Esophagus squamous epithelium (tissue), 5 donors: ENCODE data around the gene CBS. TPM values are rescaled to one million over a fixed set of nuclear protein-coding genes. Genes with fewer than 3 reads are reported as not detected.

Source experiments
- DNase-seq: peaks from one replicate; lab custom pipeline; 2025; lab: John Stamatoyannopoulos, UW
- H3K27ac ChIP-seq, 4 donors: fragments of 200-600 bp; sonication (generic); one replicate each; pipeline ENCODE4 v1.5.1; 2016 to 2019; ENCODE audit warnings: mild to moderate bottlenecking in 1 of 4
- H3K27me3 ChIP-seq, 4 donors: fragments of 200-600 bp; sonication (generic); 1 replicate in 3 of 4; 2 replicates in 1 of 4; pipeline versions ENCODE4 v1.5.1 to v1.6.0; 2017 to 2021; ENCODE audit warnings: antibody characterized with exemption in 1 of 4
- H3K36me3 ChIP-seq, 3 donors: fragments of 200-600 bp; sonication (generic); one replicate each; pipeline ENCODE4 v1.5.1; 2016 to 2019
- H3K4me1 ChIP-seq, 3 donors: fragments of 200-600 bp; sonication (generic); one replicate each; pipeline ENCODE4 v1.5.1; 2017 to 2019
- H3K4me3 ChIP-seq, 4 donors: fragments of 200-600 bp; sonication (generic); 1 replicate in 3 of 4; 2 replicates in 1 of 4; pipeline ENCODE4 v1.5.1; 2016 to 2019; ENCODE audit warnings: mild to moderate bottlenecking in 2 of 4, moderate library complexity in 1 of 4
- H3K9me3 ChIP-seq, 3 donors: fragments of 200-600 bp; sonication (generic); one replicate each; pipeline ENCODE4 v1.5.1; 2016 to 2019
- CTCF ChIP-seq, 6 experiments: fragments of 450-650 bp in 4 of 6; fragments of 200-600 bp in 2 of 6; sonication (generic) in 2 of 6; IDR thresholded peaks; one replicate each; pipeline ENCODE4 v1.5.1; 2016 to 2019; ENCODE audit warnings: antibody characterized with exemption in 6 of 6, mild to moderate bottlenecking in 4 of 6, moderate library complexity in 4 of 6
- POLR2A ChIP-seq, 4 donors: fragments of 450-650 bp; IDR thresholded peaks; one replicate each; pipeline ENCODE4 v1.6.1; 2017; ENCODE audit warnings: antibody characterized with exemption in 4 of 4, mild to moderate bottlenecking in 4 of 4, moderate library complexity in 3 of 4
- WGBS, 2 donors: methylation state at CpG; one replicate each; pipeline ENCODE4 v1.1.5; 2018; 5-methylcytosine and 5-hydroxymethylcytosine counted together
- intact Hi-C: fragments of 100-400 bp; cut with DNase I; formaldehyde crosslinking; loops from one replicate; pipeline ENCODE4 v1.15.0; 2022
- total RNA-seq, 4 donors: library from RNA; depleted of rRNA; stranded (reverse); fragments of >200 nt; gene quantifications; one replicate each; pipeline ENCODE4 v1.1.0, GENCODE V29; 2016
- donor health status: DM: yes; HTN: yes; CAD: no.

Gene CBS
- total RNA-seq, 4 donors from 2014 or later, result 1.1 to 15.8 (median 7.1) TPM; not detected in 1

GRCh38 chr21:43020771-43021170, 54.9 kb downstream of the CBS start:
- H3K9me3 ChIP-seq, result no peaks in the 10 kb centered on the region
- H3K27ac ChIP-seq, result no peak overlapping the region
- H3K4me1 ChIP-seq, result no peaks in the 10 kb centered on the region
- intact Hi-C loops, result no loop called here
- H3K4me3 ChIP-seq, result no peak overlapping the region
- TF ChIP-seq CTCF (IDR thresholded peaks at IDR 0.05) (no peak), POLR2A (IDR thresholded peaks at IDR 0.05) (no peak)
- DNase-seq, result no peak
- 88 to 89% methylated on average over 5 of the region's 6 CpGs for WGBS, 2 donors
- peaks cover 14 to 96% (median 23%) of the 10 kb centered on the region in 3 donors for H3K36me3 ChIP-seq
- no peaks in the 10 kb centered on the region for H3K27me3 ChIP-seq

- TF ChIP-seq POLR2A (IDR thresholded peaks at IDR 0.05), result no peak
- TF ChIP-seq CTCF (IDR thresholded peaks at IDR 0.05), result no peak
- no peaks in the 10 kb centered on the region for H3K9me3 ChIP-seq
- intact Hi-C loops, result no loop called here
- H3K27ac ChIP-seq, result no peak overlapping the region
- H3K27me3 ChIP-seq, result no peaks in the 10 kb centered on the region
- WGBS, 2 donors, result 94 to 97% methylated on average over 12 to 13 of the region's 13 CpGs
- no peak overlapping the region for H3K4me3 ChIP-seq
- peaks cover 14 to 90% (median 23%) of the 10 kb centered on the region in 3 donors for H3K36me3 ChIP-seq
- no peak for DNase-seq
- no peaks in the 10 kb centered on the region for H3K4me1 ChIP-seq
Measured at GRCh38 chr21:43020177-43020576, 55.5 kb downstream of the CBS start.

GRCh38 chr21:43018519-43018918, 57.1 kb downstream of the CBS start:
- intact Hi-C loops, result no loop called here
- no peak overlapping the region for H3K4me3 ChIP-seq
- H3K36me3 ChIP-seq, result peaks cover 9 to 88% (median 23%) of the 10 kb centered on the region in 3 donors
- no peak for TF ChIP-seq CTCF (IDR thresholded peaks at IDR 0.05)
- no peak for TF ChIP-seq POLR2A (IDR thresholded peaks at IDR 0.05)
- 70 to 100% methylated on average over 1 to 2 of the region's 10 CpGs for WGBS, 2 donors
- no peaks in the 10 kb centered on the region for H3K27me3 ChIP-seq
- H3K27ac ChIP-seq, result no peak overlapping the region
- no peaks in the 10 kb centered on the region for H3K9me3 ChIP-seq
- DNase-seq, result no peak
- no peaks in the 10 kb centered on the region for H3K4me1 ChIP-seq

GRCh38 chr21:43016728-43017127, 58.9 kb downstream of the CBS start:
- DNase-seq, result no peak
- H3K36me3 ChIP-seq, result peaks cover 4 to 88% (median 19%) of the 10 kb centered on the region in 3 donors

More at GRCh38 chr21:43016728-43017127, 58.9 kb downstream of the CBS start:
- Histone ChIP-seq H3K9me3 (no peaks in the 10 kb centered on the region), H3K27ac (no peak overlapping the region), H3K4me3 (no peak overlapping the region), H3K27me3 (no peaks in the 10 kb centered on the region), H3K4me1 (no peaks in the 10 kb centered on the region)
- 96% methylated on average over 13 of the region's 13 CpGs for WGBS, 2 donors
- intact Hi-C loops, result no loop called here
- TF ChIP-seq POLR2A (IDR thresholded peaks at IDR 0.05) (no peak), CTCF (IDR thresholded peaks at IDR 0.05) (no peak)
